ENCODE data around the gene PRKCZ.

The PRKCZ gene

GRCh38 chr1:2163205-2163604 is 113.0 kb downstream of the PRKCZ start:
- peak; percentile 11 to 57 for DNase-seq

DNA sequence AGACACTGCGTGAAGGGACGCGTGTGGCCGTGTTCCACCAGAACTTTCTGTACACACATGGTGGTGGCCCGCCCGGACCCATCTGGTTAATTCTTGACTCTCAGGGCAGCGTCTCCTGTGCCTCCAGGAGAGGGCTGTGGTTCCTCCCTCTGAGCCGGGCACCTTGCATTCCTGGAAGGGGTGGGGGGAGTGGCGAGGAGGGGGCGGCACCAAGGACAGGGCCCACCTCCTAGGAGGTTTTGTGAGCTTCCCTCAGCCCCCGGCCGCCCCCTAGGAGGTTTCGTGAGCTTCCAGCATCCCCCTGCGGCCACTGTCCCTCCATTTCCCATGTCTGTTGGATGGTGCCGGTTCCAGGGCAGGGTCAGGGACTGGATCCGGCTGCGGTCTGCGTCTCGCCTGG is 115.4 kb downstream of the PRKCZ start:
- no peak for DNase-seq

GRCh38 chr1:2166254-2166653 is 116.0 kb downstream of the PRKCZ start:
- DNase-seq = no peak

GRCh38 chr1:2166695-2167094 is 116.5 kb downstream of the PRKCZ start:
- DNase-seq = no peak

- no peak for DNase-seq
Observed at GRCh38 chr1:2168090-2168489, 117.9 kb downstream of the PRKCZ start.

DNA sequence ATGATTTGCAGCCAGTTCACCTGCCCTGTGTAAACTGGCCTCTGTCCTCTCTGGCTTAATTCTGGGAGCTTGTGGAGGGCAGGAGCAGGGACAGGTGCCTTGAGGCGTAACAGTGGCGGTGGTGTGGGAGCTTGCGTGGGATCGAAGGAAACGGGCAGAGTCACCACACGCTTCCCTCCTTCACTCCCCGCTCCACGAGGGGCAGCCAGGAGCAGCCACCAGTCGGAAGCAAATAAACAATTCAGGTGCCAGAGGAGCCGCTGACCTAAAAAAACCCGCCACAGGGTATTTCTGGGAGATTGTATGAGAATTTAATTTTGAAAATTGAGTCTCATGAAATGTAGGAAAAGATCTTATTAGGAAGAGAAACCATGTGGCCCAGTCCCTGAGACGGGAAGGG is 118.3 kb downstream of the PRKCZ start:
- no peak for DNase-seq

GRCh38 chr1:2169200-2169836 is 119.1 kb downstream of the PRKCZ start:
- DNase-seq = no peak

- no peak for DNase-seq
Observed at GRCh38 chr1:2170211-2170610, 120.0 kb downstream of the PRKCZ start.

GRCh38 chr1:2172012-2172411 is 121.8 kb downstream of the PRKCZ start:
- DNase-seq = no peak

DNA sequence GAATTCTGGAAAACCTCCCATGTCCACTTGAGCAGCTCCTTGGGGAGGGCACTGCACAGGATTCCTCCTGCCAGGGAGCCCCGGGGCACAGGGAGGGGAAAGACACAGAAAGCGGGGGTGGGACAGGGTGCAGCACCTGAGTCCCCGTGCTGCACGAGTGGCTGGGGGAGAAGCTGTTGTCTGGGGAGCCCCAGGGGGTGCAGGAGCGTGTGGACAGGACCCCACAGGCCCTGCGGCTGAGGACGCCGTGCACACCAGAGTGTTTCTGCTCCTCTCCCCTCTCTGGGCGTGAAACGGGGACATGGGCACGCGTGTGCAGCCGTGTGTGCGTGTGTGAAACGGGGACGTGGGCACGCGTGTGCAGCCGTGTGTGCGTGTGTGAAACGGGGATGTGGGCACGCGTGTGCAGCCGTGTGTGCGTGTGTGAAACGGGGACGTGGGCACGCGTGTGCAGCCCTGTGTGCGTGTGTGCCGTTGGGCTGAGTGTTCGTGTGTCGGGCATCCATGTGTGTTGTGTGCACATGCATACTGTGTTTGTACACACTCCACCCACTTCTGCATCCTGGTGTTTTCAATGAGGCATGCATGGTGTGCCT is 122.4 kb downstream of the PRKCZ start:
- no peak for DNase-seq

- DNase-seq = no peak
Observed at GRCh38 chr1:2173546-2174347, 123.5 kb downstream of the PRKCZ start.

GRCh38 chr1:2174348-2175054 is 124.3 kb downstream of the PRKCZ start:
- DNase-seq = peak; percentile 56 to 65

DNA sequence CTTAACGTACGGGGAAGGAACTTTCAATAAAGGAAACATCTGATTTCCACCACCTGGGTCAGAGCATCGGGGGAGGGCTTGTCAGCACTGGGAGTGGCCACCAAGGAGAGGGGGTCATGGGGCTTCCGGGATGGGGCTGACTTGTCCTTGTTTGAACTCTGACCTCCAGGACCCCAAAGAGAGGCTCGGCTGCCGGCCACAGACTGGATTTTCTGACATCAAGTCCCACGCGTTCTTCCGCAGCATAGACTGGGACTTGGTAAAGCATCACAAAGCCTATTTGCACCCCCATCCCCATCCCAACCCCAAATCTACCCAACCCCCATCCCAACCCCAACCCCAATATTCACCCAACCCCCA is 124.8 kb downstream of the PRKCZ start:
- DNase-seq = no peak

GRCh38 chr1:2175681-2176454 is 125.7 kb downstream of the PRKCZ start:
- no peak for DNase-seq

GRCh38 chr1:2176615-2177014 is 126.4 kb downstream of the PRKCZ start:
- no peak for DNase-seq

DNA sequence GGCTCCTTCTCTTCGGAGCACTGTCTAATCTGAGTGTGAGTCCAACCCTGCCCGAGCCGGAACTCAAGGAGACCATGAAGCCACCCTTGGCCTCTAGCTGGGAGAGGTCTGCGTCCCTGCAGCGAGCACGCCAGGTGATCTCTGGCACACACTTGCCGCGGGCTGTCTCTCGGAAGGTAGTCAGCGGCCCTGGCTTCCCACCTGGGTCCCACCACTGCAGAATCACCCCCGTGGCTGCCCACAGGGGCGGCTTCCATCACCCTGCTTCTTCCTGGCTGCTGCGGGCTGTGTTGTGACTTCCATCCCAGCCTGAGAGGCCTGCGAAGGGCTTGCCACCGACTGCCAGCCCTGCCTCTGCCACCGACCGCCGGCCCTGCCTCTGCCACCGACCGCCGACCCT is 127.3 kb downstream of the PRKCZ start:
- DNase-seq = no peak

- no peak for DNase-seq
Observed at GRCh38 chr1:2177946-2178538, 127.8 kb downstream of the PRKCZ start.

DNA sequence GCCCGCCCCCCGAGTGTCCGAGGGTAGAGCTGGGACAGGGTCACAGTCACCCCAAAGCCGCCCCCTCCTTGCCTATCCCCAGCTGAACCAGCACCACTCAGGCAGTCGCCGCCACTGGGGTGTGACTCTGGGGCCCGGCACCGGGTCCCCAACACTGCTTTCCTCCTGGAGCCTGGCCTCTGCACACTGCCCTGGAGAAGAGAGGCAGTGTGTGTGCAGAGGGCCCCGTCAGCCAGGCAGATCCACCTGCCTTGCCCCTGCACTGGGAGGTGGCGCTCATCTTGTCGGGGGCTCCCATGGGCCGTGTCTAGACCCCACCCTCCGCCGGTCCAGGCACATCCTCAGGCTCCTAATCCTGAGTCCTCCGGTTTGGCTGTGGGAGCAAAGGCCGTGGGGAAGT is 128.7 kb downstream of the PRKCZ start:
- DNase-seq = no peak

- no peak for DNase-seq
Observed at GRCh38 chr1:2179283-2180013, 129.2 kb downstream of the PRKCZ start.

DNA sequence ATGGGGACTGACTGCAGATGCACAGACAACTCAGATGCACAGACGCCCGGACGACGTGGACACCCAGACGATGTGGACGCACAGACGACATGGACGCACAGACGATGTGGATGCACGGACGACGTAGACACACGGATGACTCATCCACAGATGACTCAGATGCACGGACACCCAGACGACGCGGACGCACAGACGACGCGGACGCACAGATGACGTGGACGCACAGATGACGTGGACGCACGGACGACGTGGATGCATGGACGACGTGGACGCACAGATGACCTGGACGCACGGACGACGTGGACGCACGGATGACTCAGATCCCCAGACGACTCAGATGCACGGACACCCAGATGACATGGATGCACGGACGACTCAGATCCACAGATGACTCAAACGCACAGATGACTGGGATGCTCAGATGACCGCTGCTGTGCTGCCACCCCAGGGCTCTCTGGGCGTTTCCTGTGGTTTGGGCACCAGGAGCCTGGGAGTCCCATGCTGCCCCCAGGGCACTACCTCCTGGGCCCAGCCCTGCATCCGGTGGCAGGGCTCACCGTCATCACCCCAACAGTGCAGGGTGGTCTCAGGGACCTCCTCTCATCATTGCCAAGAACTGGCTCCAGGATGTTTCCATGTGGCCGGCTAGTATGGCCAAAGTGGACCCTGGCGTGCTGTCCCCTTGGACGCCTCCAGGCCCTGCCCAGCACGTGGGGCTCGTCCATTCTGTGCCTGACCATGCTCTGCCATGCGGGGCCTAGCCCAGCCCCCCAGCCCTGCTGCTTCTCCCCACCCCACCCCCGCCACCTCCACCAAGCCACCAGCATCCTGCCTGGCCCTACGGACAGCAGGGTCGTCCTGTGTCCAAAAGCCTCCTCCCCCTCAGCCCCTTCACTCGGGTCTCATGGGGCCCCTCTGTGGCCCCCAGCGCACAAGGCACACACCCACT is 130.4 kb downstream of the PRKCZ start:
- DNase-seq = no peak

- no peak for DNase-seq
Observed at GRCh38 chr1:2181271-2181670, 131.1 kb downstream of the PRKCZ start.

Measured in Kasumi-1 (cell line).